HG02938 (cell line): ENCODE data around the gene ZNF184.

ENCODE experiments used
- ATAC-seq: cut with Tn5 transposase; IDR thresholded peaks from one replicate; pipeline ENCODE4 v1.9.1; 2021; ENCODE audit warnings: mild to moderate bottlenecking, moderate library complexity; ENCODE audit not compliant: unreplicated experiment

ZNF184 gene

GRCh38 chr6:27479319-27480182 lies 6.6 kb upstream of the ZNF184 start:
- peak; percentile 55 for ATAC-seq

- peak; percentile 56 for ATAC-seq
These were observed 5.9 kb upstream of the ZNF184 start for GRCh38 chr6:27478706-27479318.

- ATAC-seq = peak; percentile 26
These were observed 5.3 kb upstream of the ZNF184 start for GRCh38 chr6:27478141-27478705.

GRCh38 chr6:27477318-27478013 lies 4.6 kb upstream of the ZNF184 start:
- no peak for ATAC-seq

GRCh38 chr6:27476090-27476489 lies 3.2 kb upstream of the ZNF184 start:
- no peak for ATAC-seq

DNA sequence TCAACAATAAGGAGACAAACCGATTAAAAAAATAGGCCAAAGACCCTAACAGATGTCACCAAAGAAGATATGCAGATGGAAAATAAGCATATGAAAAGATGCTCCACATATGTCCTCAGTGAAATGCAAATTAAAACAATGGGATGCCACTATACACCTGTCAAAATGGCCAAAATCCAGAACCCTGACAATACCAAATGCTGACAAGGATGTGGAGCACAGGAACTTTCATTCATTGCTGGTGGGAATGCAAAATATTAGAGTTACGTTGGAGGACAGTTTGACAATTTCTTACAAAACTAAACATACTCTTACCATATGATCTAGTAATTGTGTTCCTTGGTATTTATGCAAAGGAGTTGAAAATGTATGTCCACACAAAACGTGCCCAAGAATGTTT lies 1.8 kb upstream of the ZNF184 start:
- ATAC-seq = no peak

- no peak for ATAC-seq
These were observed 1.2 kb upstream of the ZNF184 start for GRCh38 chr6:27474172-27474465.

- ATAC-seq = peak; percentile 42
These were observed 706 bp downstream of the ZNF184 start for GRCh38 chr6:27472182-27472616.

DNA sequence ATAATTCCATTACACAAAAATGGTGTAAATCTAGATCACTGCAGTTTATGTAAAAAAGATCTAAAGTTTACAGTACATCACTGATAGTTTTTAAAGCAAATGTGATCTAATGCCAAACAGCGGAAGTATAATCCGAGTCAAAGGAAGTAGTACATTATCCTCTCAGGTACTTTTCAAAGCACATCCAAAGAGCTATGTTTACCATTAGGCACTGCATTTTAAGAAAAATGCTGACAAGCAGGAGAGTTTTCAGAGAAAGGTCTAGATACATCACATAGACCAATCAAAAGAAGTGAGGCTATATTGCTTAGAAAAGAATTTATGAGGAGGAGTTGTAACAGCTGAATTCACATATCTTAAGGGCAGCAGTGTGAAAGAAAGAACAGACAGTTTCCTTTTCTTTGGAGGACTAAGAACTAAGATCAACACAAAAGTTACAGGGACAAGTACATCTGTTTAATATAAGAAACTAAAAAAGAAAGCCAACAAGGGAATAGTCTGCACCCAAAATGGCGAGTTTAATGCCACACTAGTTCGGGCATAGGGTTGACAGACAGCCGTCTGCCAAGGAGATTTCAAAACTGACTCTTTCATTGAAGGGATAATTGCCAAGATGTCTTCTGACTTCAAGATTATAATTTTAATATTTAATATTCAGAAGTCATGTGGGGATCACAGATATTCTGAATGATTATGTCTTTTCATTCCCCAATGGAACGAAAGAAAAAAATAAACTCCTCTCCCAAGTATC lies 1.4 kb downstream of the ZNF184 start:
- ATAC-seq = no peak

GRCh38 chr6:27470023-27470422 lies 2.9 kb downstream of the ZNF184 start:
- ATAC-seq = no peak

DNA sequence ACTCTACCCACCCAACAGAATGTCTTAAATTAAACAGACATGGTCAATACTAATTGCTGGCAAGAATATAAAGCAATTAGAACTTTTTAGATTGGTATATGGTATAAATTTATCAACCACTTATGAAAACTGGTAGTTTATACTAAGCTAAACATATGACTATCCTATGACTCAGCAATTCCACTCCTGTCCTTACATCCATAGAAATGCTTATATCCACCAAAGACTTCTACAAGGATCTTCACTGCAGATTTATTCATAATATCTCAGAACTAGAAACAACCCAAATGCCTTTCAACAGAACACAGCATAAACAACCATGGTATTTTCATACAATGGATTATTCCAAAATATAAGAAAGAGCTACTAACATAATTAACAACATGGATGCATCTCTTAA lies 4.6 kb downstream of the ZNF184 start:
- no peak for ATAC-seq

- ATAC-seq = no peak
These were observed 20.4 kb downstream of the ZNF184 start for GRCh38 chr6:27452496-27452897.

- no peak for ATAC-seq
These were observed 21.1 kb downstream of the ZNF184 start for GRCh38 chr6:27451660-27452390.

DNA sequence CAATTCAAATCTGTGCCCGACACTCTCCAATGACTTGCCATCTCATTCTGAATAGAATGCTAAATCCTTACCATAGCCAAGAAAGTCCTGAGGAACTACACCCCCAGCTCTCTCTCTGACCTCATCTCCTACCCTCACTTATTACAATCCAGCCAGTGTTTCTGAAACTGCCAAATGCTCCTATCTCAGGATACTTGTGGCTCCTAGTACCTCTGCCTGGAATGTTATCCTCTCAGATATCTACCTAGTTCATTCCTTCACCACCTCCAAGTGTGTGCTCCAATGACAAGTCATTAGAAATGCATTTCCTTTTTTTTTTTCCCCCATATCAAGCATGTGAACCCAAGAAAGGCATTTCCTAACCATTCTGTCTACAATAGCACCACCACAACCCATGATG lies 24.4 kb downstream of the ZNF184 start:
- ATAC-seq = no peak

- no peak for ATAC-seq
These were observed 30.0 kb downstream of the ZNF184 start for GRCh38 chr6:27442932-27443331.

GRCh38 chr6:27441001-27441400 lies 31.9 kb downstream of the ZNF184 start:
- ATAC-seq = no peak

DNA sequence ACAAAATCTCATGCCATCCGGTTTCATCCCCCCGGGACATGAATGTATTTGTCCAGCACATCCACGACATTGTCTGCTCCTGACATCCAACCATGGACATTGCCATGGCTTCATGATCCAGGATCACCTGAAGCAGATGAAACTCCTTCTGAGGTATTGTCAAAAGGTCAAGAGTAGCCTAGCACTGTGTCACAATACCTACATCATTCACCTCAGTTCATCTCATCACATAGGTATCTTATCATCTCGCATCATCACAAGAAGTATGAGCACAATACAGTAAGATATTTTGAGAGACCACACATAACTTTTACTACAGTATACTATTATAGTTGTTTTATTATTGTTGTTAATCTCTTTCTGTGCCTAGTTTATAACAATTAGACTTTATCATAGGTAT lies 33.5 kb downstream of the ZNF184 start:
- ATAC-seq = no peak

DNA sequence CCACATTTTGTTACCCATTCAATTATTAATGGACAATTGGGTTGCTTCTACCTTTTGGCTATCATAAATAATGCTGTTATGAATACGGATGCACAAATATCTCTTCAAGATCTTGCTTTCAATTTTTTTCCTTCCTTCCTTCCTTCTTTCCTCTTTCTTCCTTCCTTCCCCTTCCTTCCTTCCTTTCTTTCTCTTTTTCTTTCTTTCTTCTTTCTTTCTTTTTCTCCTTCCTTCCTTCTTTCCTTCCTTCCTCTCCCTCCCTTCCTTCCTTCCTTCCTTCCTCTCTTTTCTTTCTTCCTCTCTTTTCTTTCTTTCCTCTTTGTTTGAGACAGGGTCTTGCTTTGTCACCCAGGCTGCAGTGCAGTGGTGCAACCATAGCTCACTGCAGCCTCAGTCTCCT lies 39.2 kb downstream of the ZNF184 start:
- ATAC-seq = no peak

GRCh38 chr6:27428966-27429365 lies 43.9 kb downstream of the ZNF184 start:
- ATAC-seq = no peak

- no peak for ATAC-seq
These were observed 44.4 kb downstream of the ZNF184 start for GRCh38 chr6:27428502-27428901.
